SK-MEL-5 (cell line): Measurements from ENCODE around the gene LIMCH1. TPM values are rescaled to one million over a fixed set of nuclear protein-coding genes. Genes with fewer than 3 reads are reported as not detected.
"Not testable (repeated sequence)": the region's sequence is repeated elsewhere in the genome, so short reads cannot be mapped to it uniquely, and the experiment has no call there.

Experiments used
- DNase-seq: peaks from one replicate; pipeline ENCODE4 v3.0.0-alpha.2; 2016; ENCODE audit warnings: low read depth, low spot score
- in situ Hi-C: cut with HindIII; loops from 2 replicates; pipeline ENCODE4 v1.10.0; 2016; ENCODE audit warnings: low sequenced_read_pairs, high pct_unique_total_duplicates, low pct_unique_long_range_greater_than_20kb
- total RNA-seq: library from RNA; depleted of rRNA; stranded (reverse); fragments of >200 nt; shearing (Covaris generic); gene quantifications from 2 replicates; pipeline ENCODE4 v1.2.3, GENCODE V29; 2014

The LIMCH1 gene
- total RNA-seq, 1 experiment from 2014 or later, result 15.8 TPM

- DNase-seq, result no peak
- in situ Hi-C loops, result no loop called here
Observed at GRCh38 chr4:41714364-41715000, 176.5 kb downstream of the LIMCH1 start.

DNA sequence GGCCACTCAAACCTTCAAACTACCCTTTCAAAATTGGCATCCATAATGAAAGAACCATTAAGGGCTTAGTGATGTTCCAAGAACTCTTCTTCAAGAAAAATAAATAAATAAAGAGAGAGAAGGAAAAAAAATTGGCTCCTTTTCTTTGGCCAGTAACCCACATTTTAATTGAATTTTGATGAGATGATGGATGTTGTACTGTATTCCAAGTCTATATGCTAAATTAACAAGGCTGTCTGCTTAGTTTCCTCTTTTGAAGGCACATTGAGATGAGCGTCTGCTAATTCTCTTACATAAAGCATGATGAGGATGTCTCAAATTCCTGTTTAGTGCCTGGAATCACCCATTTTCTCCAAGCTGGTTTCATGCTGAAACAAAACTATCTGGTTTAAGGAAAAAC is 177.2 kb downstream of the LIMCH1 start:
- DNase-seq, result no peak
- in situ Hi-C loops, result no loop called here

GRCh38 chr4:41718907-41719306 is 180.9 kb downstream of the LIMCH1 start:
- DNase-seq, result no peak
- in situ Hi-C loops, result no loop called here

GRCh38 chr4:41719417-41719816 is 181.5 kb downstream of the LIMCH1 start:
- in situ Hi-C loops, result no loop called here
- no peak for DNase-seq

DNA sequence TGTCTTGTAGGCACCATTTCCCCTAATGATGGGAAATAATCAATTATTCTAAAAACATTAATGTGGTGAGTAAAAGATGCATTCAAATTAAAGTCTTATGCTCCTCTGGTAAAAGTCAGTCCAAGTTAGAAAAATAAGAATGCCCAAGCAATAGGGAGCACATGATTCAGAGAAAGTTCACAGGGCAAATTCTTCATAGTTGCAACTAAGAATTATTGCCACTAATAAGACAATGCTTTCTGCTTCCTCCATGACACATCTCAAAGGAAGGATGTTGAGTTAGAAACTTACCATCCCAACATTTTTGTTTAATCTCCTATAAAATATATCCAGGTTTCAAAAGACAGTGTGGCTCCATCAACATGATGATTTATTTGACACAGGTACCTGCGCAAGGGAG is 184.2 kb downstream of the LIMCH1 start:
- in situ Hi-C loops, result no loop called here
- DNase-seq, result no peak

DNA sequence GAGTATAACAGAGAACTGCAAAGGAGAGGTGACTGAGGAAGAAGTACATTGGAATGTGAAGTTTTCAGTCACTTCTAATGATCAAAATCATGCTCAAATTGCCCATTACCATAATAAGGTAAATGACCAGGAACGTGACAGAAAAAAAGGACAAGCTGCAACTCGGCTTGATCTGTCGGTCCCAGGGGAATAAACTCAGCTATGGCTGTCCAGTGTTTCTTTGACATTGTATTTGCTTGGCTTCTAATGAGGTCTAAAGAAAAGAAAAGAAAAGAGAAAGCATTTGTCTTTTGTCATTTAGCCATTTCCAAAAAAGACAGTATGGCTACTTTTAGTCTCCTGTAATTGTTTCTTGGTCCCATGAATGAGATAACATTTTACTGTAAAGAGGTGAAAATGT is 185.3 kb downstream of the LIMCH1 start:
- in situ Hi-C loops, result no loop called here
- DNase-seq, result no peak

DNA sequence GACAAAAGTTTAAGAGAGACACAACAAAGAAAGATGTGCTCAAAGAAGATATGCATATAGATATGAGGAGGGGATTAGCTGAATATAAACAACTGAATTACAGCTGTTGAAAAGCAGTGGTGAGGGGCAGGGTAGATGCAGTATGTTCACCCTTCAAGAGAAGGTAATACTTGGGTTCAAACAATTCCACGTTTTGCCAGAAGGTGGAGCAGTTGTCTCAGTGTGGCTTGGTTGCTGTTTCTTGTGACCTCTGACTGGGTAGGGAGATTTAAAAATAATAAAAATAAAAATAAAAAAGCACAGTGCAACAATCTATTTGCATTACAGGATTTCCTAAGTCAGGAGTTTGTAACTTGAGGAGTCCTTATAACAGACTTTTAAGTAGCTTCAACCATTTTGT is 187.3 kb downstream of the LIMCH1 start:
- peak; percentile 5 for DNase-seq
- in situ Hi-C loops, result no loop called here

GRCh38 chr4:41727861-41728572 is 190.1 kb downstream of the LIMCH1 start:
- in situ Hi-C loops, result no loop called here
- DNase-seq, result no peak

- DNase-seq, result no peak
- in situ Hi-C loops, result no loop called here
Observed at GRCh38 chr4:41728573-41728913, 190.6 kb downstream of the LIMCH1 start.

- no peak for DNase-seq
- in situ Hi-C loops, result no loop called here
Observed at GRCh38 chr4:41731569-41732126, 193.7 kb downstream of the LIMCH1 start.

DNA sequence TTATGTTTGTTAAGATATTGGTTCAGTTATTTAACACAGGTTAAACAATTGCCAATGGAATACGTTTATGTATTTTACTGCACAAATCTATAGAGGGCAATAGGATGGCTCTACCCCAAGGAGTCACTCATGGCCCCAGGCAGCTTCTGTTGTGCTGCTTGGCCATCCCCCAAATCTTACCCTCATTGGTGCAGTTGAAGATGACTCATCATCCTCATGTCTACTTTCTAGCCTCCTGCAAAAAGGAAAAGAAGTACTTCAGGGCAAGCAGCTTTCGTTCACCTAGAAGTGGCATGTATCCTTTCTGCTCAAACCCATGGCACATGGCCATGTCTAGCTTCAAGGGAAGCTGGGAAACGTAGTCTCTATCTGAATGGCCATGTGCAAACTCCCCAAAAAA is 196.4 kb downstream of the LIMCH1 start:
- DNase-seq, result peak; percentile 46
- in situ Hi-C loops, result no loop called here

DNA sequence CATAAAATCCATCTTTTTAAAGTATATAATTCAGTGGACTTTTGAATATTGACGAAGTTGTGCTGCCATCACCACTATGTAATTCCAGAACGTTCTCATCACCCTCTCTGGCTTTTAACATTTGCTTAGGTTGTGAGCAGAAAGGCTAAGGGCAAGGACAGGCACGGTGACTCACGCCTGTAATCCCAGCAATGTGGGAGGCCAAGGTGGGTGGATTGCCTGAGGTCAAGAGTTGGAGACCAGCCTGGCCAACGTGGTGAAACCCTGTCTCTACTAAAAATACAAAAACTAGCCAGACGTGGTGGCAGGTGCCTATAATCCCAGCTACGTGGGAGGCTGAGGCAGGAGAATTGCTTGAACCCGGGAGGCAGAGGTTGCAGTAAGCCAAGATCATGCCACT is 199.5 kb downstream of the LIMCH1 start:
- in situ Hi-C loops, DNase-seq: not testable (repeated sequence)

DNA sequence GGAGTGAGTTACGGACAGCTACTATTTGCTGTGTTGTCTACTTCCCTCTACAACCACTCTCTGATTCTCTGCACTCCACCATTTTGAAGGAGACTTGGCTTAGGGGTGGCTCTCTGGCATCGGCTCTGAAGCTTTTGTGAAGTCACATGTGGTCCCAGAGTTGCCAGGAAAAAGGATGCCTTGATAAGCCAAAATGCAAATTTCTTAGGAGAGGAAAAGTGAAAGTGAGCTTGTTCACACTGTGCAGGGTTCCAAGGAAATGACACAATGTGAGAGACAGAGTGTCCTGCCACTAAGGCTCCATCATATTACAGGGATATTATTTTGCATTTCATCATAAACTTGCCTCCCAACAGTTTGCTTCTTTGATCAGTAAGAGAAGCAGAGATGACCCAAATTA is 203.4 kb downstream of the LIMCH1 start:
- in situ Hi-C loops, result no loop called here

GRCh38 chr4:41744572-41745291 is 206.8 kb downstream of the LIMCH1 start:
- no peak for DNase-seq
- in situ Hi-C loops, result no loop called here

More for the DNA sequence above, 203.4 kb downstream of the LIMCH1 start:
- DNase-seq, result no peak

DNA sequence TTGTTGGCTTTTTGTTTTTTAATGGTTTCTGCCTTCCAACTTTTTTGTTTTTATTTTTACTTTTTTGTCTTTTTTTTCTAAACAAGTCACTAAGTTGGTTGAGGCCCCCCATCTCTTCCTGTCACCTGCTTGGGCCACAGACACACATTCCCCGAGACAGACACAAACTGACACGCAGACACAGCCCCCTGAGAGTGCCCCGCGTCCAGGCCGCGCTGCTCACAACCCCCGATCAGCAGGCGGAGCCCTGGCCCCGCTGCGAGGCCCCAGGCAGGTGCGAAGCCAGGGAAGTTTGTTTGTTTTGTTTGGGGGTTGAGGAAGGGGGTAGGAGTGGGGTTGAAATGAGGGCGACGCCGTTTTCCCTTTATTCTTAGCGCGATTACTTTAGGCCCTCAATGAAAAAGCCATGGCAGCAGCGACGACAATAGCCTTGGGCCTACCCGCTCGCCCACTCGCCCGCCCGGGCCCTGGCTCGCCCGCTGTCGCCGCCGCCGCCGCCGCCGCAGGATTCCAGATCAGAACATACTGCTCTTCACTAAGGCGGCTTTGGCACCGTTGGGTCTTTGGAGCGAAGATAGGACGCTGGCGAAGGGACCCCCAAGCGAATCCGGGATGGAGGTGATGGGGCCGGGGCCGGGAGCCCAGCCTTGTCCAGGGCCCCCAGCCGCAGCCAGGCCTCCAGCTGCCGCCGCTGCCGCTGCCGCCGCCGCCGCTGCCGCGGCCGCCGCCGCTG is 207.5 kb downstream of the LIMCH1 start:
- DNase-seq, result no peak
- in situ Hi-C loops, result no loop called here

DNA sequence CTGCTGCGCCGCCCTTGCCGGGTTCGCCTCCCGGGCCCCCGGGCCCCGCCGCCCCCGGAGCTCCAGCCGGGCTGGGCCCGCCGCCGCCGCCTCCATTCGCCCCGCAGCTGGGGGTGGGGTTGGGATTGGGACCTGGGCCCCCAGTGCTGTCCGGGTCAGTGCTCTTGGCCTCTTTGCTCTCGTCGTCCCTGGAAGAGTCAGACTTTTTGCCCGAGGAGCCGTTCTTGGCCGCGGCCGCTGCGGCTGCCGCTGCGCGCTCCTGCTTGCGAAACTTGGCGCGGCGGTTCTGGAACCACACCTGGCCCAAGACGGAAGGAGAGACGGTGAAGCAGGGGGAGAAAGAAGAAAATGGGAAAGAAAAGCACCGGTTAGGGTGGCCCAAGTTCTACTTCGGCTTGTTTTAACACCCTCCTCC is 208.1 kb downstream of the LIMCH1 start:
- in situ Hi-C loops, result no loop called here
- DNase-seq, result no peak

DNA sequence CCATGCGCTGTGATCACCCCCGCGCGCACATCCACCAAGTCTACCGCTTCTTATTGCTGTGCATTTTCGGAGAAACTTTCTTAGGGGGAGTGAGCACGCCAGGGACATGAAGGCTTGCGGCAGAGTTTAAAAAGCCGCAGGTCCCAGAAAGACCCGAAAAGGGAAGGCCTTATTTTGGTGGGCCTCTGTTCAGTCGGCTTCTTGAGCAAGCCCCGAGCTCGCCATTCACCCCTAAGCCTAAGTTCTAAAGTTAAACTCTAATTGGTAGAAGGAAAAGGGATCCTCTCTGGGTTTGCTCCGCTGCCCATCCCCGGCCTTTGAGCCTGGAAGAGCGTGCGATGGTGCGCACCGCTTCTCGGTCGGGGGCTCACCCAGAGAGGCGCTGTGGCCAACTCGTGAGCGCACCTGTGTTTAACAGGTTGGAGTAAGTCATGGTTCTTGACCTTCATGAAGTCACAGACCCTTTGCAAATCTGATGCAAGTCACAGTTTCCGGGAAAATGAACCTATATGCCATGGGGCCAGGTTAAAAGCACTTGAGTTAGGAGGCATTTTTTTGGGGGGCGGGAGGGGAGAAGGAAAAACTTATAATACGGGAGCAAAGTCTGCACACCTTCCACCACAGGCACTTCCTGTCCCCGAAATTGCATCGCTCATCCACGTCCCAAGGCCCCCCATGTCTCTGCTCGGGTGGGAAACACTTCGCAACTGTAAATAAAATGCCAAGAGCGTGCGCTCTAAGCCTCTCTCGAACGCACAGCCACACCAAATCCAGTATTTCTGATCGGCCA is 208.7 kb downstream of the LIMCH1 start:
- in situ Hi-C loops, result no loop called here
- no peak for DNase-seq
